ENCODE results near the gene PTPN3.

The PTPN3 gene

DNA sequence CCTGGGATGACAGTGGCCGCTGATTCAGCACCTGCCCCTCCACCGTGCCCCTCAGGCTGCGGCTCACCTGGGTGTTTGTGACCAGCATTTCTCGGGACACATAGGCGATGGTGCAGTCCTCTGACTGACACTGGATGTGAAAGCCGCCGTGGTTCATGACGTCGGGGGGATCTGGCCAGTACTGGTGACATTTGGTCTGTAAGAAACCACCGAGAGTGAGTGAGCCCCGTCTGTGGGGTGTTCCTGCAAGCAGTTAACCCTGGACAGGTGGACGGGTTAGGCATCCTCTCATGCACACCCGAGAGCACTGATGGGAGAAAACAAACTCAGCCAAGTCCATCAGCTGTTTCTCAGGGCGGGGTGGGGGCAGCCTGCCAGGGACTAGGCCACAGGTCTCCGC is 114.8 kb downstream of the PTPN3 start:
- no peak for TF ChIP-seq TAF1 (IDR thresholded peaks at IDR 0.05; ENCODE audit: borderline replicate concordance, insufficient read depth, low read length)
- TF ChIP-seq POLR2AphosphoS5 (IDR thresholded peaks at IDR 0.05; ENCODE audit: low read depth, low read length) = no peak
- no peak for TF ChIP-seq SIN3A (IDR thresholded peaks at IDR 0.05; ENCODE audit: borderline replicate concordance, insufficient read depth, low read length)
- TF ChIP-seq REST (IDR thresholded peaks at IDR 0.05; ENCODE audit: insufficient read depth in 1 of 2, low read depth in 2 of 2, low read length in 2 of 2) = no peak
- TF ChIP-seq FOXP2 (optimal IDR thresholded peaks at IDR 0.05; ENCODE audit: borderline replicate concordance, extremely low read depth, extremely low read length, insufficient read depth) = no peak

DNA sequence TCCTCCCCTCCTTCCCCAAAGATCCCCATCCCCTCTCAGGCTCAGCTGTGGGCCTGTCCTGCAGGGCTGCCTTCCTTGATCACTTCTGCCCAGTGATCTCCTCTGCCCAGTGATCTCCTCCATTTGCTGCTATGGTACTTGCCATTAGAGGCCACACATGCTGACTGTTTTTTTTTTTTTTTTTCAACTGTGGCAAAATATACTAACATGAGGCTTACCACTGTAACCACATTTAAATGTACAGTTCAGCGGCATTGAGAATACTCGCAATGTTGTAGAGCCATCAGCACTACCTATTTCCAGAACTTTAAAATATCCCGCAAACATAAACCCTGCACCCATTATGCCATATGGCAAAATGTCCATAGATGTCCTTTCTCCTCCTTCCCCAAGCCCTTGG is 115.5 kb downstream of the PTPN3 start:
- TF ChIP-seq TAF1 (IDR thresholded peaks at IDR 0.05; ENCODE audit: borderline replicate concordance, insufficient read depth, low read length) = no peak

DNA sequence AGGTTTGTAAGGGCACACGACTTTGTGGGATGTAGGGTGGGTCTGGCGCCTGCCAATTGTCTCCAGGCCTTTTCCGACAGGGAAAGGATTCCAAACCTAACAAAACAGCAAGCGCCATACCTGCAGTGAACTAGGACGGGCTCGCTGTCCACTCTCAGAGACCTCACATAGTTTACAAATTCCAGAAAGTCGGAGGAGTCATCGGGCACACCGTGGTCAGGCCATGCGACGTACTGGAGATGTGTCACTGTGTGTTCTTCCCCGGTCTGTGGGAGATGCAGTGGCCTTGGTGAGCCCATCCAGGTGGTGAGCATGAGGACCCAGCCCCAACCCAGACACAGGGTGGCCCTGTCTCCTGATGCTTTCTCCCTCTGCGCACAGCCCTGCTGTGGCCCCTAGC is 115.9 kb downstream of the PTPN3 start:
- no peak for TF ChIP-seq SIN3A (IDR thresholded peaks at IDR 0.05; ENCODE audit: borderline replicate concordance, insufficient read depth, low read length)
- TF ChIP-seq POLR2AphosphoS5 (IDR thresholded peaks at IDR 0.05; ENCODE audit: low read depth, low read length) = no peak
- TF ChIP-seq FOXP2 (optimal IDR thresholded peaks at IDR 0.05; ENCODE audit: borderline replicate concordance, extremely low read depth, extremely low read length, insufficient read depth) = no peak
- no peak for TF ChIP-seq TAF1 (IDR thresholded peaks at IDR 0.05; ENCODE audit: borderline replicate concordance, insufficient read depth, low read length)
- TF ChIP-seq REST (IDR thresholded peaks at IDR 0.05; ENCODE audit: insufficient read depth in 1 of 2, low read depth in 2 of 2, low read length in 2 of 2) = no peak

GRCh38 chr9:109381011-109381729 is 116.9 kb downstream of the PTPN3 start:
- TF ChIP-seq REST (IDR thresholded peaks at IDR 0.05; ENCODE audit: insufficient read depth in 1 of 2, low read depth in 2 of 2, low read length in 2 of 2) = no peak
- TF ChIP-seq SIN3A (IDR thresholded peaks at IDR 0.05; ENCODE audit: borderline replicate concordance, insufficient read depth, low read length) = no peak
- TF ChIP-seq TAF1 (IDR thresholded peaks at IDR 0.05; ENCODE audit: borderline replicate concordance, insufficient read depth, low read length) = no peak
- TF ChIP-seq FOXP2 (optimal IDR thresholded peaks at IDR 0.05; ENCODE audit: borderline replicate concordance, extremely low read depth, extremely low read length, insufficient read depth) = no peak
- no peak for TF ChIP-seq POLR2AphosphoS5 (IDR thresholded peaks at IDR 0.05; ENCODE audit: low read depth, low read length)

DNA sequence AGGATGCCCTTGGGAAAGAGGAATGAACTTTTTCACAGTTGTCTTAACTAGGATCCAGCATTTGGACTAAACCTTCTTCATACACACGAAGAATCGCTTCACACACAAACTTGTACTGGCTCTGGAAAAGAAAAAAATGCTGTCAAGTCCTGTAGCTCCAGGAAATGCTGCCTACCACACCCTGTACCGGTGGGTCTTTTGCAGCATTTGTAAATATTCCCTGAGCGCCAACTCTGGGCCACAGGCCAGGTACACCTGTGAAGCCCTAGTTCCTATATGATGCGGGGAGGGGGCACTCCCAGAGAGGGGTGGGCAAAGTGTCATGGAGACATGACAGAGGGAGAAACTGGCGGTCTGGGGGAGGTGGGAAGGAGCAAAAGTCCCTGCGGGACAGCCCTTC is 118.6 kb downstream of the PTPN3 start:
- TF ChIP-seq POLR2AphosphoS5 (IDR thresholded peaks at IDR 0.05; ENCODE audit: low read depth, low read length) = no peak
- TF ChIP-seq SIN3A (IDR thresholded peaks at IDR 0.05; ENCODE audit: borderline replicate concordance, insufficient read depth, low read length) = no peak
- no peak for TF ChIP-seq TAF1 (IDR thresholded peaks at IDR 0.05; ENCODE audit: borderline replicate concordance, insufficient read depth, low read length)
- TF ChIP-seq FOXP2 (optimal IDR thresholded peaks at IDR 0.05; ENCODE audit: borderline replicate concordance, extremely low read depth, extremely low read length, insufficient read depth) = no peak
- TF ChIP-seq REST (IDR thresholded peaks at IDR 0.05; ENCODE audit: insufficient read depth in 1 of 2, low read depth in 2 of 2, low read length in 2 of 2) = no peak
